OCI-LY3 (cell line): ENCODE results near the gene MAML2.

Experiments
- EZH2phosphoT487 ChIP-seq: fragments of 200-600 bp; shearing (Covaris generic); IDR thresholded peaks from 2 replicates; pipeline ENCODE4 v1.6.1; 2018; ENCODE audit warnings: antibody characterized with exemption, mixed run types, low read depth
- TF ChIP-seq, protein P1 (sequence below): fragments of 200-600, 300-600 bp; sonication (generic); IDR thresholded peaks from 2 replicates; pipeline ENCODE4 v1.5.1; 2014; ENCODE audit warnings: antibody characterized with exemption, low read length, low read depth

DNA sequence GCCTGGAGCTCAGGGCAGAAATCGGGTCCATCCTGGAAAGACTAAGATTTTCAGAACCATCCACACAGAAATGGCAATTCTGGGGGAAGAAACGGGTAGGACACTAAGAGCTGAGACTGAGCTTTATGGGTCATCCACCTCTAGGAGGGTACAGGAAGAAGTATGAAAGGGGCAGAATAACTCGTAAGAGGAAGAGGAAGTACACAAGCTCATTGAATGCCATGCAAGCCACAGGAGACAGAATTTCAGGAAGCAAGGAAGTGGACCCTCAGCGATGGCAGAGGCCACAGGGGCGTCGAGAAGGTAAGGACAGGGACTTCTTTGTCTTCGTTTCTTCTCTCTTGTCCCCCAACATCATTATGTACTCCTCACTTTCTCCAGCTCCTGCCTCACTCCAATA, 169.6 kb downstream of the MAML2 start:
- no peak for TF ChIP-seq EZH2phosphoT487
- TF ChIP-seq, protein P1, sequence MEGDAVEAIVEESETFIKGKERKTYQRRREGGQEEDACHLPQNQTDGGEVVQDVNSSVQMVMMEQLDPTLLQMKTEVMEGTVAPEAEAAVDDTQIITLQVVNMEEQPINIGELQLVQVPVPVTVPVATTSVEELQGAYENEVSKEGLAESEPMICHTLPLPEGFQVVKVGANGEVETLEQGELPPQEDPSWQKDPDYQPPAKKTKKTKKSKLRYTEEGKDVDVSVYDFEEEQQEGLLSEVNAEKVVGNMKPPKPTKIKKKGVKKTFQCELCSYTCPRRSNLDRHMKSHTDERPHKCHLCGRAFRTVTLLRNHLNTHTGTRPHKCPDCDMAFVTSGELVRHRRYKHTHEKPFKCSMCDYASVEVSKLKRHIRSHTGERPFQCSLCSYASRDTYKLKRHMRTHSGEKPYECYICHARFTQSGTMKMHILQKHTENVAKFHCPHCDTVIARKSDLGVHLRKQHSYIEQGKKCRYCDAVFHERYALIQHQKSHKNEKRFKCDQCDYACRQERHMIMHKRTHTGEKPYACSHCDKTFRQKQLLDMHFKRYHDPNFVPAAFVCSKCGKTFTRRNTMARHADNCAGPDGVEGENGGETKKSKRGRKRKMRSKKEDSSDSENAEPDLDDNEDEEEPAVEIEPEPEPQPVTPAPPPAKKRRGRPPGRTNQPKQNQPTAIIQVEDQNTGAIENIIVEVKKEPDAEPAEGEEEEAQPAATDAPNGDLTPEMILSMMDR = no peak
